ENCODE data around the gene CCT8L2.
"Not testable (repeated sequence)": the region's sequence is repeated elsewhere in the genome, so short reads cannot be mapped to it uniquely, and the experiment has no call there.

DNA sequence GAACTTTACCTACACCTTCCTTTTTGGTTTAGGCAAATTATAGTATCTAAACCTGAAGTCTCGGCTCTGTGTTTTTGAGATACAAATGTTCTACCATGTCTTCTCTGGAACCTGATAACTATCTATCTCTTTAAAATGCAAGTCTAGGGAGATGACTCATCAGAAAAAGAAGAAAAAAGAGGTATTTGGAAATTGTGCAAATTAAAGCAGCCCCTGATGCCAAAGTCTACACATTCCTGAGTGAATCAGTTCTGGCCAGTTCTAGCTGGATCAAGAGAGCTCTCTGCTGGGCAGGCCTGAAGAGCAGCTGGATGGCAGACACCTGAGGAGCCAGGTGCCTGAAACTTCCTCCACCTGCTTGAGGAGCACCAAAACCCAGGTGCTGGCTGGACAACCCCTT, 49.3 kb downstream of the CCT8L2 start:
- TF ChIP-seq, protein P1, sequence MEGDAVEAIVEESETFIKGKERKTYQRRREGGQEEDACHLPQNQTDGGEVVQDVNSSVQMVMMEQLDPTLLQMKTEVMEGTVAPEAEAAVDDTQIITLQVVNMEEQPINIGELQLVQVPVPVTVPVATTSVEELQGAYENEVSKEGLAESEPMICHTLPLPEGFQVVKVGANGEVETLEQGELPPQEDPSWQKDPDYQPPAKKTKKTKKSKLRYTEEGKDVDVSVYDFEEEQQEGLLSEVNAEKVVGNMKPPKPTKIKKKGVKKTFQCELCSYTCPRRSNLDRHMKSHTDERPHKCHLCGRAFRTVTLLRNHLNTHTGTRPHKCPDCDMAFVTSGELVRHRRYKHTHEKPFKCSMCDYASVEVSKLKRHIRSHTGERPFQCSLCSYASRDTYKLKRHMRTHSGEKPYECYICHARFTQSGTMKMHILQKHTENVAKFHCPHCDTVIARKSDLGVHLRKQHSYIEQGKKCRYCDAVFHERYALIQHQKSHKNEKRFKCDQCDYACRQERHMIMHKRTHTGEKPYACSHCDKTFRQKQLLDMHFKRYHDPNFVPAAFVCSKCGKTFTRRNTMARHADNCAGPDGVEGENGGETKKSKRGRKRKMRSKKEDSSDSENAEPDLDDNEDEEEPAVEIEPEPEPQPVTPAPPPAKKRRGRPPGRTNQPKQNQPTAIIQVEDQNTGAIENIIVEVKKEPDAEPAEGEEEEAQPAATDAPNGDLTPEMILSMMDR (conservative IDR thresholded peaks at IDR 0.05; ENCODE audit: low read depth, low read length), result not testable (repeated sequence)
- TF ChIP-seq EZH2 (IDR thresholded peaks at IDR 0.05; ENCODE audit: borderline replicate concordance, low read depth, low read length, poor library complexity, severe bottlenecking), result not testable (repeated sequence)

Measured in A673 (cell line).